ENCODE measurements around the gene NPSR1.
"Not testable (repeated sequence)": the region's sequence is repeated elsewhere in the genome, so short reads cannot be mapped to it uniquely, and the experiment has no call there.

DNA sequence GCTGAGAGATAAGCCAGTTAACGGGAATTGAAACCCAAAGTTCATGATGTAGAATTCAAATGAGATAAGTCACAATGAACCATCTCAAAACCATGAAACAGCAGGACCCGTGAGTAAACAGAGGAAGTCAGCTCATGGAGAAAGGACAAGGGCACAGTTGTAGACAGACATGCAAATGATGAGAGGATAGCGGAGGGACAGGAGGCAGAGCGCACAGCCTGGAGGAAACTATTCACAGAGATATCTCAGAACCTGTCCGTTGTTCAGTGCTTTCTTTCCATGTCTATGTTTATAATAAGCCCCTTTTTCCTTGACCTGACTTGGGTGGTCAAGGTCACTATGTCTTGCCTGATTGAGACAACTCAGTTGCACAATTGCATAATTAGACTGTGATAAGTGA is 208.2 kb downstream of the NPSR1 start:
- not testable (repeated sequence) for TF ChIP-seq PPARA (CRISPR knock-in tag; IDR thresholded peaks at IDR 0.05; ENCODE audit: borderline replicate concordance); TOX (CRISPR knock-in tag; IDR thresholded peaks at IDR 0.05; ENCODE audit: borderline replicate concordance); ZFP30 (CRISPR knock-in tag; IDR thresholded peaks at IDR 0.05); SNAI2 (CRISPR knock-in tag; IDR thresholded peaks at IDR 0.05); OSR1 (CRISPR knock-in tag; IDR thresholded peaks at IDR 0.05); RARB (CRISPR knock-in tag; IDR thresholded peaks at IDR 0.05); ZC3H10 (CRISPR knock-in tag; IDR thresholded peaks at IDR 0.05); ARNTL (CRISPR knock-in tag; IDR thresholded peaks at IDR 0.05; ENCODE audit: borderline replicate concordance, low read depth); ZFP3 (CRISPR knock-in tag; IDR thresholded peaks at IDR 0.05); GLIS3 (CRISPR knock-in tag; IDR thresholded peaks at IDR 0.05); ESRRG (CRISPR knock-in tag; IDR thresholded peaks at IDR 0.05)
- TF ChIP-seq, protein P1, sequence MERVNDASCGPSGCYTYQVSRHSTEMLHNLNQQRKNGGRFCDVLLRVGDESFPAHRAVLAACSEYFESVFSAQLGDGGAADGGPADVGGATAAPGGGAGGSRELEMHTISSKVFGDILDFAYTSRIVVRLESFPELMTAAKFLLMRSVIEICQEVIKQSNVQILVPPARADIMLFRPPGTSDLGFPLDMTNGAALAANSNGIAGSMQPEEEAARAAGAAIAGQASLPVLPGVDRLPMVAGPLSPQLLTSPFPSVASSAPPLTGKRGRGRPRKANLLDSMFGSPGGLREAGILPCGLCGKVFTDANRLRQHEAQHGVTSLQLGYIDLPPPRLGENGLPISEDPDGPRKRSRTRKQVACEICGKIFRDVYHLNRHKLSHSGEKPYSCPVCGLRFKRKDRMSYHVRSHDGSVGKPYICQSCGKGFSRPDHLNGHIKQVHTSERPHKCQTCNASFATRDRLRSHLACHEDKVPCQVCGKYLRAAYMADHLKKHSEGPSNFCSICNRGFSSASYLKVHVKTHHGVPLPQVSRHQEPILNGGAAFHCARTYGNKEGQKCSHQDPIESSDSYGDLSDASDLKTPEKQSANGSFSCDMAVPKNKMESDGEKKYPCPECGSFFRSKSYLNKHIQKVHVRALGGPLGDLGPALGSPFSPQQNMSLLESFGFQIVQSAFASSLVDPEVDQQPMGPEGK (CRISPR knock-in tag; IDR thresholded peaks at IDR 0.05; ENCODE audit: borderline replicate concordance) = not testable (repeated sequence)
- TF ChIP-seq, protein P2, sequence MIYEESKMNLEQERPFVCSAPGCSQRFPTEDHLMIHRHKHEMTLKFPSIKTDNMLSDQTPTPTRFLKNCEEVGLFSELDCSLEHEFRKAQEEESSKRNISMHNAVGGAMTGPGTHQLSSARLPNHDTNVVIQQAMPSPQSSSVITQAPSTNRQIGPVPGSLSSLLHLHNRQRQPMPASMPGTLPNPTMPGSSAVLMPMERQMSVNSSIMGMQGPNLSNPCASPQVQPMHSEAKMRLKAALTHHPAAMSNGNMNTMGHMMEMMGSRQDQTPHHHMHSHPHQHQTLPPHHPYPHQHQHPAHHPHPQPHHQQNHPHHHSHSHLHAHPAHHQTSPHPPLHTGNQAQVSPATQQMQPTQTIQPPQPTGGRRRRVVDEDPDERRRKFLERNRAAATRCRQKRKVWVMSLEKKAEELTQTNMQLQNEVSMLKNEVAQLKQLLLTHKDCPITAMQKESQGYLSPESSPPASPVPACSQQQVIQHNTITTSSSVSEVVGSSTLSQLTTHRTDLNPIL (CRISPR knock-in tag; IDR thresholded peaks at IDR 0.05; ENCODE audit: low read depth) = not testable (repeated sequence)
- TF ChIP-seq, protein P3, sequence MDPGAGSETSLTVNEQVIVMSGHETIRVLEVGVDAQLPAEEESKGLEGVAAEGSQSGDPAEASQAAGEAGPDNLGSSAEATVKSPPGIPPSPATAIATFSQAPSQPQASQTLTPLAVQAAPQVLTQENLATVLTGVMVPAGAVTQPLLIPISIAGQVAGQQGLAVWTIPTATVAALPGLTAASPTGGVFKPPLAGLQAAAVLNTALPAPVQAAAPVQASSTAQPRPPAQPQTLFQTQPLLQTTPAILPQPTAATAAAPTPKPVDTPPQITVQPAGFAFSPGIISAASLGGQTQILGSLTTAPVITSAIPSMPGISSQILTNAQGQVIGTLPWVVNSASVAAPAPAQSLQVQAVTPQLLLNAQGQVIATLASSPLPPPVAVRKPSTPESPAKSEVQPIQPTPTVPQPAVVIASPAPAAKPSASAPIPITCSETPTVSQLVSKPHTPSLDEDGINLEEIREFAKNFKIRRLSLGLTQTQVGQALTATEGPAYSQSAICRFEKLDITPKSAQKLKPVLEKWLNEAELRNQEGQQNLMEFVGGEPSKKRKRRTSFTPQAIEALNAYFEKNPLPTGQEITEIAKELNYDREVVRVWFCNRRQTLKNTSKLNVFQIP (CRISPR knock-in tag; IDR thresholded peaks at IDR 0.05; ENCODE audit: borderline replicate concordance, low read depth) = not testable (repeated sequence)

Measured in SK-N-SH treated with all-trans-retinoic acid at 6 μM for 48 hours (cell line).